MM.1S (cell line): Measurements from ENCODE around the gene SKP2.

ENCODE experiments used
- DNase-seq: peaks from one replicate; pipeline ENCODE4 v3.0.0-alpha.2; 2015
- H2AFZ ChIP-seq: fragments of 300-600 bp; sonication (generic); 2 replicates; pipeline ENCODE4 v1.6.0; 2016; ENCODE audit warnings: antibody characterized with exemption, low read length
- H3F3A ChIP-seq: fragments of 300-600 bp; sonication (generic); 2 replicates; pipeline ENCODE4 v1.6.1; 2016; ENCODE audit warnings: mild to moderate bottlenecking, antibody characterized with exemption, low read length, moderate library complexity, mixed read lengths; ENCODE audit not compliant: insufficient read depth
- H3K27ac ChIP-seq: fragments of 300-600 bp; sonication (generic); 2 replicates; pipeline ENCODE4 v1.5.1; 2016; ENCODE audit warnings: mild to moderate bottlenecking, low read length
- H3K27me3 ChIP-seq: fragments of 300-600 bp; sonication (generic); replicated peaks from 2 replicates; pipeline ENCODE4 v1.6.0; 2016; ENCODE audit warnings: low read length; ENCODE audit not compliant: insufficient read depth
- H3K36me3 ChIP-seq: fragments of 300-600 bp; sonication (generic); replicated peaks from 2 replicates; pipeline ENCODE4 v1.6.1; 2016; ENCODE audit warnings: mild to moderate bottlenecking, low read length, mixed read lengths; ENCODE audit not compliant: insufficient read depth
- H3K4me1 ChIP-seq: fragments of 300-600 bp; sonication (generic); 2 replicates; pipeline ENCODE4 v1.6.1; 2016; ENCODE audit warnings: low read length, mixed read lengths
- H3K4me2 ChIP-seq: fragments of 300-600 bp; sonication (generic); 2 replicates; pipeline ENCODE4 v1.6.0; 2016; ENCODE audit warnings: low read depth, low read length
- H3K4me3 ChIP-seq: fragments of 300-600 bp; sonication (generic); 2 replicates; pipeline ENCODE4 v1.5.1; 2016; ENCODE audit warnings: low read length, mixed read lengths
- H3K79me2 ChIP-seq: fragments of 300-600 bp; sonication (generic); 2 replicates; pipeline ENCODE4 v1.6.1; 2016; ENCODE audit warnings: mixed run types, low read length, mixed read lengths
- H3K9ac ChIP-seq: fragments of 300-600 bp; sonication (generic); 2 replicates; pipeline ENCODE4 v1.6.1; 2016; ENCODE audit warnings: low read length, mixed read lengths
- H3K9me2 ChIP-seq: fragments of 300-600 bp; sonication (generic); replicated peaks from 2 replicates; pipeline ENCODE4 v1.6.1; 2016; ENCODE audit warnings: mild to moderate bottlenecking, low read length, mixed read lengths; ENCODE audit not compliant: insufficient read depth
- H3K9me3 ChIP-seq: fragments of 300-600 bp; sonication (generic); replicated peaks from 2 replicates; pipeline ENCODE4 v1.6.1; 2016; ENCODE audit warnings: mild to moderate bottlenecking, low read length, mixed read lengths; ENCODE audit not compliant: insufficient read depth
- H4K20me1 ChIP-seq: fragments of 300-600 bp; sonication (generic); 2 replicates; pipeline ENCODE4 v1.6.1; 2016; ENCODE audit warnings: mild to moderate bottlenecking, low read length, moderate library complexity, mixed read lengths; ENCODE audit not compliant: insufficient read depth
- EZH2 ChIP-seq: fragments of 300-600 bp; sonication (generic); optimal IDR thresholded peaks from 2 replicates; pipeline ENCODE3; 2017; ENCODE audit warnings: low read depth, mild to moderate bottlenecking, antibody characterized with exemption, low read length, mixed read lengths
- EZH2phosphoT487 ChIP-seq: fragments of 300-600 bp; sonication (generic); IDR thresholded peaks from 2 replicates; pipeline ENCODE4 v1.6.1; 2018; ENCODE audit warnings: antibody characterized with exemption, low read length
- TF ChIP-seq, protein P1 (sequence below): fragments of 300-600 bp; sonication (generic); IDR thresholded peaks from 2 replicates; pipeline ENCODE4 v1.5.1; 2016; ENCODE audit warnings: antibody characterized with exemption, low read length, mixed read lengths

SKP2 gene

GRCh38 chr5:36145311-36145710, 6.6 kb upstream of the SKP2 start:
- Histone ChIP-seq H3K9me3 (no peaks in the 10 kb centered on the region), H3K27ac (no peak overlapping the region), H2AFZ (no peak overlapping the region), H3K4me3 (no peak overlapping the region), H3K79me2 (peaks cover 46% of the 10 kb centered on the region), H3K4me2 (no peak overlapping the region), H3K9ac (no peak overlapping the region), H3K36me3 (no peaks in the 10 kb centered on the region), H4K20me1 (no peaks in the 10 kb centered on the region), H3F3A (no peaks in the 10 kb centered on the region), H3K9me2 (no peaks in the 10 kb centered on the region), H3K27me3 (no peaks in the 10 kb centered on the region), H3K4me1 (peaks cover 2% of the 10 kb centered on the region; the same call in 1 of the 2 replicates)
- TF ChIP-seq, protein P1, sequence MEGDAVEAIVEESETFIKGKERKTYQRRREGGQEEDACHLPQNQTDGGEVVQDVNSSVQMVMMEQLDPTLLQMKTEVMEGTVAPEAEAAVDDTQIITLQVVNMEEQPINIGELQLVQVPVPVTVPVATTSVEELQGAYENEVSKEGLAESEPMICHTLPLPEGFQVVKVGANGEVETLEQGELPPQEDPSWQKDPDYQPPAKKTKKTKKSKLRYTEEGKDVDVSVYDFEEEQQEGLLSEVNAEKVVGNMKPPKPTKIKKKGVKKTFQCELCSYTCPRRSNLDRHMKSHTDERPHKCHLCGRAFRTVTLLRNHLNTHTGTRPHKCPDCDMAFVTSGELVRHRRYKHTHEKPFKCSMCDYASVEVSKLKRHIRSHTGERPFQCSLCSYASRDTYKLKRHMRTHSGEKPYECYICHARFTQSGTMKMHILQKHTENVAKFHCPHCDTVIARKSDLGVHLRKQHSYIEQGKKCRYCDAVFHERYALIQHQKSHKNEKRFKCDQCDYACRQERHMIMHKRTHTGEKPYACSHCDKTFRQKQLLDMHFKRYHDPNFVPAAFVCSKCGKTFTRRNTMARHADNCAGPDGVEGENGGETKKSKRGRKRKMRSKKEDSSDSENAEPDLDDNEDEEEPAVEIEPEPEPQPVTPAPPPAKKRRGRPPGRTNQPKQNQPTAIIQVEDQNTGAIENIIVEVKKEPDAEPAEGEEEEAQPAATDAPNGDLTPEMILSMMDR = no peak
- TF ChIP-seq EZH2 (no peak), EZH2phosphoT487 (no peak)
- DNase-seq = no peak

GRCh38 chr5:36146390-36146789, 5.5 kb upstream of the SKP2 start:
- Histone ChIP-seq H3K9me3 (no peaks in the 10 kb centered on the region), H3F3A (peaks cover 5% of the 10 kb centered on the region; the same call in 1 of the 2 replicates), H3K79me2 (peaks cover 57% of the 10 kb centered on the region), H2AFZ (no peak overlapping the region), H3K4me2 (no peak overlapping the region), H4K20me1 (no peaks in the 10 kb centered on the region), H3K27me3 (no peaks in the 10 kb centered on the region), H3K9me2 (no peaks in the 10 kb centered on the region), H3K27ac (no peak overlapping the region), H3K9ac (no peak overlapping the region), H3K36me3 (no peaks in the 10 kb centered on the region), H3K4me3 (no peak overlapping the region), H3K4me1 (peaks cover 3% of the 10 kb centered on the region; the same call in 1 of the 2 replicates)
- TF ChIP-seq, protein P1 = no peak
- TF ChIP-seq EZH2phosphoT487 (no peak), EZH2 (no peak)
- no peak for DNase-seq

GRCh38 chr5:36147681-36148080, 4.2 kb upstream of the SKP2 start:
- no peaks in the 10 kb centered on the region for H4K20me1 ChIP-seq
- H2AFZ ChIP-seq = no peak overlapping the region
- H3K9me3 ChIP-seq = no peaks in the 10 kb centered on the region
- H3K36me3 ChIP-seq = no peaks in the 10 kb centered on the region
- peaks cover 67% of the 10 kb centered on the region for H3K79me2 ChIP-seq
- peaks cover 3% of the 10 kb centered on the region; the same call in 1 of the 2 replicates for H3K4me1 ChIP-seq
- H3K27me3 ChIP-seq = no peaks in the 10 kb centered on the region
- TF ChIP-seq, protein P1 = no peak
- no peak for TF ChIP-seq EZH2
- H3K9ac ChIP-seq = no peak overlapping the region
- H3F3A ChIP-seq = peaks cover 5% of the 10 kb centered on the region; the same call in 1 of the 2 replicates
- no peak for DNase-seq
- no peak overlapping the region for H3K27ac ChIP-seq
- H3K4me3 ChIP-seq = no peak overlapping the region
- no peaks in the 10 kb centered on the region for H3K9me2 ChIP-seq
- no peak overlapping the region for H3K4me2 ChIP-seq
